Heart left ventricle (tissue), 16 donors: Measurements from ENCODE around the gene TTLL11. TPM values are rescaled to one million over a fixed set of nuclear protein-coding genes. Genes with fewer than 3 reads are reported as not detected.

Experiments
- ATAC-seq, 4 donors: fragments of 200-7000 bp; cut with Tn5 transposase; one replicate each; pipeline ENCODE4 v1.9.1; 2020 to 2022; ENCODE audit warnings: moderate library complexity in 4 of 4, mild to moderate bottlenecking in 3 of 4, moderate number of reproducible peaks in 1 of 4
- DNase-seq, 5 donors: peaks; one replicate each; pipeline ENCODE4 v3.0.0-alpha.2; 2020
- H3K27ac ChIP-seq, 12 donors: fragments of 200-600 bp; sonication (generic) in 4 of 12; one replicate each; pipeline versions ENCODE4 v1.5.0 to v1.8.0; 2016 to 2022; ENCODE audit warnings: mild to moderate bottlenecking in 2 of 12
- H3K27me3 ChIP-seq, 9 donors: fragments of 200-600 bp; sonication (generic) in 2 of 9; one replicate each; pipeline versions ENCODE4 v1.5.1 to v1.8.0; 2016 to 2022; ENCODE audit warnings: mild to moderate bottlenecking in 3 of 9
- H3K36me3 ChIP-seq, 9 donors: fragments of 200-600 bp; sonication (generic) in 2 of 9; one replicate each; pipeline versions ENCODE4 v1.5.0 to v1.8.0; 2018 to 2022; ENCODE audit warnings: mild to moderate bottlenecking in 2 of 9
- H3K4me1 ChIP-seq, 12 donors: fragments of 200-600 bp; sonication (generic) in 4 of 12; one replicate each; pipeline versions ENCODE4 v1.5.0 to v1.8.0; 2016 to 2022; ENCODE audit warnings: mild to moderate bottlenecking in 3 of 12
- H3K4me3 ChIP-seq, 12 donors: fragments of 200-600 bp; sonication (generic) in 4 of 12; one replicate each; pipeline versions ENCODE4 v1.5.0 to v1.8.0; 2017 to 2022; ENCODE audit warnings: mild to moderate bottlenecking in 9 of 12, moderate library complexity in 4 of 12
- H3K9me3 ChIP-seq, 12 donors: fragments of 200-600 bp; sonication (generic) in 4 of 12; one replicate each; pipeline versions ENCODE4 v1.5.0 to v1.8.0; 2016 to 2022; ENCODE audit warnings: mild to moderate bottlenecking in 1 of 12
- POLR2A ChIP-seq, 2 donors: fragments of 450-650 bp; IDR thresholded peaks; one replicate each; pipeline ENCODE4 v1.6.1; 2017; ENCODE audit warnings: antibody characterized with exemption in 2 of 2, mild to moderate bottlenecking in 2 of 2, moderate library complexity in 2 of 2
- WGBS, 4 donors: extraction: QIAGEN DNeasy Blood & Tissue Kit in 2 of 4; methylation state at CpG; one replicate each; pipeline versions ENCODE4 v1.1.5 to v1.1.7; 2013 to 2018; 5-methylcytosine and 5-hydroxymethylcytosine counted together
- intact Hi-C, 10 donors: fragments of 100-400 bp; cut with DNase I; formaldehyde crosslinking; loops; one replicate each; pipeline versions ENCODE4 v1.11.1 to v1.14.2; 2022
- polyA plus RNA-seq, 2 donors: library from polyadenylated mRNA; stranded (reverse); fragments of 200-250 nt; gene quantifications; one replicate each; pipeline ENCODE4 v1.2.3, GENCODE V29; 2013
- total RNA-seq, 9 donors: library from RNA; depleted of rRNA in 2 of 9; stranded (reverse); fragments of >200 nt in 2 of 9; fragmentation: NEBNext Ultra II Directional in 3 of 9; extraction: Animal tissue kit (Norgen Biotek cat#: 25700) in 3 of 9; gene quantifications; one replicate each; pipeline versions ENCODE4 v1.1.0 to v1.2.4, GENCODE V29; 2016 to 2023
- TF ChIP-seq, protein P1 (sequence below), 12 donors: fragments of 200-600 bp; sonication (generic) in 4 of 12; IDR thresholded peaks; one replicate each; pipeline versions ENCODE4 v1.5.0 to v1.8.0; 2018 to 2022; ENCODE audit warnings: antibody characterized with exemption in 12 of 12, mild to moderate bottlenecking in 5 of 12
- donor health status: ischemic (EF 13 %, LVEDD 7.1; RV severe dilation, severe dysfunction).
- donor health status: healthy with polysubstance abuse.
- donor health status: DM: no; HTN: yes; CAD: no.
- donor health status: DM: no; HTN: no; CAD: no.
- donor health status: ischemic (EF 25% LVEDD 6.9; RV normal size, moderate dysfunction).
- donor health status: ischemic (EF 25% LVEDD 5.7; RV mildly dilated, moderate dysfunction).
- donor health status: healthy.
- donor health status: DM: yes; HTN: yes; CAD: no.
- donor health status: ischemic (EF 35%, LVEDD 5.7; RV mildly dilated, moderate dysfunction).
- donor health status: nonischemic (EF 11% LVEDD 7.7; RV severe dilation, severe dysfunction).
- donor health status: DM: yes; HTN: yes; CAD: no.
- donor health status: PGD.
- donor health status: ischemic (EF 29% LVEDD 5.4; RV normal size, mild dysfunction).
- donor health status: nonischemic (EF 23%, LVEDD 6.1; RV moderate dilation, normal function).

TTLL11 gene
- total and polyA plus RNA-seq, 11 donors, result 2.7 to 10.9 (median 7.9) TPM

GRCh38 chr9:122121931-122122330, 28.8 kb upstream of the TTLL11 start:
- no peaks in the 10 kb centered on the region for H3K36me3 ChIP-seq
- H3K4me3 ChIP-seq, result no peak overlapping the region
- peaks cover 5 to 21% (median 16%) of the 10 kb centered on the region in 12 donors for H3K4me1 ChIP-seq
- 89 to 98% (median 94%) methylated on average over 2 to 6 of the region's 6 CpGs for WGBS, 4 donors
- TF ChIP-seq, protein P1, sequence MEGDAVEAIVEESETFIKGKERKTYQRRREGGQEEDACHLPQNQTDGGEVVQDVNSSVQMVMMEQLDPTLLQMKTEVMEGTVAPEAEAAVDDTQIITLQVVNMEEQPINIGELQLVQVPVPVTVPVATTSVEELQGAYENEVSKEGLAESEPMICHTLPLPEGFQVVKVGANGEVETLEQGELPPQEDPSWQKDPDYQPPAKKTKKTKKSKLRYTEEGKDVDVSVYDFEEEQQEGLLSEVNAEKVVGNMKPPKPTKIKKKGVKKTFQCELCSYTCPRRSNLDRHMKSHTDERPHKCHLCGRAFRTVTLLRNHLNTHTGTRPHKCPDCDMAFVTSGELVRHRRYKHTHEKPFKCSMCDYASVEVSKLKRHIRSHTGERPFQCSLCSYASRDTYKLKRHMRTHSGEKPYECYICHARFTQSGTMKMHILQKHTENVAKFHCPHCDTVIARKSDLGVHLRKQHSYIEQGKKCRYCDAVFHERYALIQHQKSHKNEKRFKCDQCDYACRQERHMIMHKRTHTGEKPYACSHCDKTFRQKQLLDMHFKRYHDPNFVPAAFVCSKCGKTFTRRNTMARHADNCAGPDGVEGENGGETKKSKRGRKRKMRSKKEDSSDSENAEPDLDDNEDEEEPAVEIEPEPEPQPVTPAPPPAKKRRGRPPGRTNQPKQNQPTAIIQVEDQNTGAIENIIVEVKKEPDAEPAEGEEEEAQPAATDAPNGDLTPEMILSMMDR (IDR thresholded peaks at IDR 0.05), result no peak
- TF ChIP-seq POLR2A (IDR thresholded peaks at IDR 0.05), result no peak
- no peaks in the 10 kb centered on the region for H3K9me3 ChIP-seq
- ATAC-seq (no peak), DNase-seq (no peak)
- H3K27ac ChIP-seq, result no peak overlapping the region
- intact Hi-C loops, result loop anchor here in 8 of 10 donors (1.0 to 10.0 kb wide), 7 partner anchors 23 to 693 kb away; partner anchors contain the start of genes LHX6 (in 1 of the 8), MRRF (in 1 of the 8), OR1K1 (in 1 of the 8) and RBM18 (in 1 of the 8)
- peaks cover 0 to 17% (median 0%) of the 10 kb centered on the region in 9 donors for H3K27me3 ChIP-seq

GRCh38 chr9:122121391-122121790, 28.3 kb upstream of the TTLL11 start:
- H3K9me3 ChIP-seq, result no peaks in the 10 kb centered on the region
- peaks cover 5 to 15% (median 12%) of the 10 kb centered on the region in 12 donors for H3K4me1 ChIP-seq
- H3K27ac ChIP-seq, result no peak overlapping the region
- no peaks in the 10 kb centered on the region for H3K36me3 ChIP-seq
- DNase-seq, result no peak
- H3K27me3 ChIP-seq, result peaks cover 0 to 12% (median 0%) of the 10 kb centered on the region in 9 donors
- 91 to 96% (median 93%) methylated on average over 8 to 10 of the region's 10 CpGs for WGBS, 4 donors
- intact Hi-C loops, result loop anchor here in 8 of 10 donors (10.0 kb wide), 5 partner anchors 103 to 693 kb away; partner anchors contain the start of genes LHX6 (in 1 of the 8), MRRF (in 1 of the 8), OR1K1 (in 1 of the 8) and RBM18 (in 1 of the 8)
- no peak for ATAC-seq
- H3K4me3 ChIP-seq, result no peak overlapping the region
- no peak for TF ChIP-seq POLR2A (IDR thresholded peaks at IDR 0.05)
- TF ChIP-seq, protein P1 (IDR thresholded peaks at IDR 0.05), result no peak

DNA sequence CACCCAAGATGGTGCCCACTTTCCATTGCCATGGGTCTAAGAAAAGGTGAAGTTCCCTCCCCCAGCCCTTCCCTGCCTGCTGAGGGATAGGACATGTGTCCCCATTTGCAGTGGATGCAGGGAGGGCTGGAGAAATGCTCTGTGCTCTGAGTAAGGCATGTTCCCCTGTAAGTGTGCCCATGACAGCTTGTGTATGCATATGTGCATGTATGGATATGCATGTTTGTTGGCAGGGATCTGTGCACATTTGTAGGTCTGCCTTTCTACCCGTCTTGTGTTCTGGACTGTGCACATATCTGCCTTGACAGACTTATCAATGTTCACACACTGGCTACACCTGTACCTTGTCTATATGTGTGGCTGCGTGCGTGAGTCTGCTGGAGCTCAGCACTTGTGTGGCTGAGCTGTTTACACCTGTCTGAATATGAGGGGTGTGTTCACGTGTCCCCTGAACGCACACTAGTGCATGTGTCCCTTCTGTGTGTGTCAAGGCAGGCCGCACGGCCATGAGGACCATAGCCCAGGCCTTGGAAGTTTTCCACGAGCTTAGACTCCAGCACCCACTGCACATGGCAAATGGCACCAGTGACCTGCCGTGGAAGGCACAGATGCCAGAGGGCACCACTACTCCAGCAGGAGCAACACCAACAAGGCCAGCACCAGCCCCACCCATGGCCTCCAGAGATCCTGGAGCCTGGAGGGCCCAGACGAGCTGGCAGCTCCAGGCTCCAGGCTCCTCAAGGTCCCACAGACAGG, 27.4 kb upstream of the TTLL11 start:
- H3K36me3 ChIP-seq, result no peaks in the 10 kb centered on the region
- peaks cover 0 to 6% (median 4%) of the 10 kb centered on the region in 12 donors for H3K4me1 ChIP-seq
- TF ChIP-seq, protein P1 (IDR thresholded peaks at IDR 0.05), result no peak
- TF ChIP-seq POLR2A (IDR thresholded peaks at IDR 0.05), result no peak
- H3K27me3 ChIP-seq, result peaks cover 0 to 3% (median 0%) of the 10 kb centered on the region in 9 donors
- 80 to 99% (median 82%) methylated on average over 8 to 10 of the region's 10 CpGs for WGBS, 4 donors
- ATAC-seq (no peak), DNase-seq (no peak)
- intact Hi-C loops, result loop anchor here in 8 of 10 donors (10.0 kb wide), 5 partner anchors 104 to 694 kb away; partner anchors contain the start of genes LHX6 (in 1 of the 8), MRRF (in 1 of the 8), OR1K1 (in 1 of the 8) and RBM18 (in 1 of the 8)
- H3K27ac ChIP-seq, result no peak overlapping the region
- no peak overlapping the region for H3K4me3 ChIP-seq
- H3K9me3 ChIP-seq, result no peaks in the 10 kb centered on the region

DNA sequence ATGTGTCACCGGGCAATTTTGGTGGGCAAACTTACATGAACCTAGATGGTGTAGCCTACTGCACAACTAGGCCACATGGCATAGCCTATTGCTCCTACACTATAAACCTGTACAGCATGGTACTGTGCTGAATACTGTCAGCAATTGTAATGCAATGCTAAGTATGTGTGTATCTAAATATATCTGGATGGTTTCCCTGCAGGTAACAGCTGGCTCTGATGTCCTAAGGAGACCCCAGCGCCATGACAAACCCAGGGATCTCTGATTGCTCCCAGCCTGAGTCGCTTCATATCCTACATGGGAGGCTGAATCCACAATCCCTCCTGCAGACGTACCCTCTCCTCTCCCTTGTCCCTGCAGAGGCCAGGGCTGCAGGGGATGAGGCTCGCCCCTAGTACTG, 26.6 kb upstream of the TTLL11 start:
- no peaks in the 10 kb centered on the region for H3K36me3 ChIP-seq
- no peaks in the 10 kb centered on the region for H3K27me3 ChIP-seq
- TF ChIP-seq, protein P1 (IDR thresholded peaks at IDR 0.05), result no peak
- no peak for TF ChIP-seq POLR2A (IDR thresholded peaks at IDR 0.05)
- no peak for DNase-seq
- H3K27ac ChIP-seq, result no peak overlapping the region
- intact Hi-C loops, result loop anchor here in 8 of 10 donors (10.0 kb wide), 5 partner anchors 105 to 695 kb away; partner anchors contain the start of genes LHX6 (in 1 of the 8), MRRF (in 1 of the 8), OR1K1 (in 1 of the 8) and RBM18 (in 1 of the 8)
- WGBS, 4 donors, result 79 to 94% (median 90%) methylated on average over 4 to 5 of the region's 5 CpGs
- H3K9me3 ChIP-seq, result no peaks in the 10 kb centered on the region
- H3K4me3 ChIP-seq, result no peak overlapping the region
- ATAC-seq, result no peak
- H3K4me1 ChIP-seq, result no peaks in the 10 kb centered on the region
